OCI-M1 (cell line): ENCODE measurements around the gene RHOBTB1.
"Not testable (repeated sequence)": the region's sequence is repeated elsewhere in the genome, so short reads cannot be mapped to it uniquely, and the experiment has no call there.

Experiments used
- DNase-seq: peaks from one replicate; lab custom pipeline; 2025; lab: John Stamatoyannopoulos, UW

RHOBTB1 gene

GRCh38 chr10:60906825-60907224 lies 37.2 kb downstream of the RHOBTB1 start:
- DNase-seq: not testable (repeated sequence)

- DNase-seq: no peak
These were observed 37.6 kb downstream of the RHOBTB1 start for GRCh38 chr10:60906411-60906810.

- no peak for DNase-seq
These were observed 38.4 kb downstream of the RHOBTB1 start for GRCh38 chr10:60905580-60905979.

- DNase-seq: no peak
These were observed 40.9 kb downstream of the RHOBTB1 start for GRCh38 chr10:60903096-60903495.

- DNase-seq: no peak
These were observed 42.3 kb downstream of the RHOBTB1 start for GRCh38 chr10:60901561-60902235.

- no peak for DNase-seq
These were observed 44.7 kb downstream of the RHOBTB1 start for GRCh38 chr10:60899266-60899665.

GRCh38 chr10:60898321-60898720 lies 45.7 kb downstream of the RHOBTB1 start:
- no peak for DNase-seq

GRCh38 chr10:60896810-60897209 lies 47.2 kb downstream of the RHOBTB1 start:
- DNase-seq: no peak

GRCh38 chr10:60896033-60896432 lies 48.0 kb downstream of the RHOBTB1 start:
- no peak for DNase-seq

- DNase-seq: no peak
These were observed 49.2 kb downstream of the RHOBTB1 start for GRCh38 chr10:60894786-60895185.

GRCh38 chr10:60893231-60893630 lies 50.8 kb downstream of the RHOBTB1 start:
- no peak for DNase-seq

GRCh38 chr10:60892571-60892970 lies 51.4 kb downstream of the RHOBTB1 start:
- no peak for DNase-seq

GRCh38 chr10:60890811-60891210 lies 53.2 kb downstream of the RHOBTB1 start:
- DNase-seq: no peak

GRCh38 chr10:60883187-60883586 lies 60.8 kb downstream of the RHOBTB1 start:
- DNase-seq: peak; percentile 48

GRCh38 chr10:60878224-60878623 lies 65.8 kb downstream of the RHOBTB1 start:
- no peak for DNase-seq

GRCh38 chr10:60877777-60878120 lies 66.2 kb downstream of the RHOBTB1 start:
- no peak for DNase-seq

GRCh38 chr10:60877061-60877776 lies 66.8 kb downstream of the RHOBTB1 start:
- no peak for DNase-seq

GRCh38 chr10:60873758-60874157 lies 70.2 kb downstream of the RHOBTB1 start:
- no peak for DNase-seq

GRCh38 chr10:60872451-60872850 lies 71.5 kb downstream of the RHOBTB1 start:
- no peak for DNase-seq

GRCh38 chr10:60871215-60871614 lies 72.8 kb downstream of the RHOBTB1 start:
- DNase-seq: peak; percentile 44

- DNase-seq: peak; percentile 41
These were observed 73.2 kb downstream of the RHOBTB1 start for GRCh38 chr10:60870803-60871202.

- peak; percentile 17 for DNase-seq
These were observed 73.6 kb downstream of the RHOBTB1 start for GRCh38 chr10:60870416-60870728.

GRCh38 chr10:60869652-60870415 lies 74.2 kb downstream of the RHOBTB1 start:
- DNase-seq: no peak
